Measurements from ENCODE around the gene HORMAD2. TPM values are rescaled to one million over a fixed set of nuclear protein-coding genes. Genes with fewer than 3 reads are reported as not detected.

Gene HORMAD2
- polyA plus RNA-seq, 1 experiment: not detected

- no peak for TF ChIP-seq CTCF (IDR thresholded peaks at IDR 0.05; ENCODE audit: insufficient read depth, low read depth, low read length)
- POLR2A ChIA-PET: no interaction called here
- no peak for DNase-seq (ENCODE audit: low read depth)
- Histone ChIP-seq H3K36me3 (ENCODE audit: control insufficient read depth, insufficient read depth, low read length) (no peaks in the 10 kb centered on the region), H3K4me3 (ENCODE audit: low read depth, low read length) (no peak overlapping the region), H3K27me3 (ENCODE audit: control insufficient read depth, insufficient read depth, low read length) (no peaks in the 10 kb centered on the region)
- CTCF ChIA-PET: interaction anchor here (0.7 kb wide), 1 partner anchor 324 kb away, joined by 3 read pairs; no protein-coding TSS in a partner anchor
Measured at GRCh38 chr22:30036656-30037055, 43.6 kb upstream of the HORMAD2 start.

- TF ChIP-seq CTCF (IDR thresholded peaks at IDR 0.05; ENCODE audit: insufficient read depth, low read depth, low read length): no peak
- ChIA-PET CTCF (interaction anchor here (0.9 to 1.2 kb wide), 3 partner anchors 10 to 50 kb away, joined by 3 read pairs; no protein-coding TSS in a partner anchor), POLR2A (no interaction called here)
- Histone ChIP-seq H3K27me3 (ENCODE audit: control insufficient read depth, insufficient read depth, low read length) (no peaks in the 10 kb centered on the region), H3K36me3 (ENCODE audit: control insufficient read depth, insufficient read depth, low read length) (no peaks in the 10 kb centered on the region), H3K4me3 (ENCODE audit: low read depth, low read length) (no peak overlapping the region)
- no peak for DNase-seq (ENCODE audit: low read depth)
Measured at GRCh38 chr22:30038219-30038618, 42.0 kb upstream of the HORMAD2 start.

- no peak for DNase-seq (ENCODE audit: low read depth)
- ChIA-PET POLR2A (no interaction called here), CTCF (no interaction called here)
- Histone ChIP-seq H3K4me3 (ENCODE audit: low read depth, low read length) (no peak overlapping the region), H3K36me3 (ENCODE audit: control insufficient read depth, insufficient read depth, low read length) (no peaks in the 10 kb centered on the region), H3K27me3 (ENCODE audit: control insufficient read depth, insufficient read depth, low read length) (no peaks in the 10 kb centered on the region)
- no peak for TF ChIP-seq CTCF (IDR thresholded peaks at IDR 0.05; ENCODE audit: insufficient read depth, low read depth, low read length)
Measured at GRCh38 chr22:30040499-30041260, 39.6 kb upstream of the HORMAD2 start.

GRCh38 chr22:30041475-30041874 lies 38.8 kb upstream of the HORMAD2 start:
- no peaks in the 10 kb centered on the region for H3K27me3 ChIP-seq (ENCODE audit: control insufficient read depth, insufficient read depth, low read length)
- ChIA-PET POLR2A (no interaction called here), CTCF (no interaction called here)
- no peak for DNase-seq (ENCODE audit: low read depth)
- TF ChIP-seq CTCF (IDR thresholded peaks at IDR 0.05; ENCODE audit: insufficient read depth, low read depth, low read length): no peak
- no peak overlapping the region for H3K4me3 ChIP-seq (ENCODE audit: low read depth, low read length)
- H3K36me3 ChIP-seq (ENCODE audit: control insufficient read depth, insufficient read depth, low read length): no peaks in the 10 kb centered on the region

GRCh38 chr22:30041881-30042280 lies 38.4 kb upstream of the HORMAD2 start:
- no peak for TF ChIP-seq CTCF (IDR thresholded peaks at IDR 0.05; ENCODE audit: insufficient read depth, low read depth, low read length)
- Histone ChIP-seq H3K27me3 (ENCODE audit: control insufficient read depth, insufficient read depth, low read length) (no peaks in the 10 kb centered on the region), H3K4me3 (ENCODE audit: low read depth, low read length) (no peak overlapping the region), H3K36me3 (ENCODE audit: control insufficient read depth, insufficient read depth, low read length) (no peaks in the 10 kb centered on the region)
- CTCF ChIA-PET: interaction anchor here (0.6 kb wide), 1 partner anchor 544 kb away, joined by 4 read pairs; no protein-coding TSS in a partner anchor
- DNase-seq (ENCODE audit: low read depth): no peak
- POLR2A ChIA-PET: no interaction called here
